Kidney epithelial cell (primary cell): ENCODE measurements around the gene PEX12. TPM values are rescaled to one million over a fixed set of nuclear protein-coding genes. Genes with fewer than 3 reads are reported as not detected.

Experiments
- DNase-seq: peaks from one replicate; pipeline ENCODE4 v3.0.0-alpha.2; 2010; ENCODE audit warnings: low read depth
- H3K27me3 ChIP-seq: 2 replicates; pipeline ENCODE4 v1.6.0; 2011; ENCODE audit warnings: low read length; ENCODE audit not compliant: control insufficient read depth, insufficient read depth
- H3K36me3 ChIP-seq: 2 replicates; pipeline ENCODE4 v1.5.1; 2011; ENCODE audit warnings: low read length; ENCODE audit not compliant: control insufficient read depth, insufficient read depth
- H3K4me3 ChIP-seq: 2 replicates; pipeline ENCODE4 v1.5.1; 2011; ENCODE audit warnings: low read depth, mild to moderate bottlenecking, control low read depth, low read length
- CTCF ChIP-seq: IDR thresholded peaks from 2 replicates; pipeline ENCODE4 v1.5.1; 2011; ENCODE audit warnings: mild to moderate bottlenecking, moderate library complexity, low read length, control low read depth, inconsistent platforms; ENCODE audit not compliant: insufficient read depth, poor library complexity, severe bottlenecking
- total RNA-seq: library from RNA; depleted of rRNA; stranded (reverse); fragments of >200 nt; gene quantifications from 2 replicates; pipeline ENCODE4 v1.2.3, GENCODE V29; 2015

Gene PEX12
- total RNA-seq, result 7.2 and 8.6 TPM in 2 replicates

GRCh38 chr17:35578197-35578928 is at the start of gene PEX12:
Gene PEX12 (minus strand): TSS chr17:35578571. CDS start chr17:35578021, 550 bp downstream.
- Histone ChIP-seq H3K27me3 (no peaks in the 10 kb centered on the region), H3K4me3 (peak within 1 kb of the TSS; percentile 71), H3K36me3 (no peaks in the 10 kb centered on the region)
- peak; percentile 56 for DNase-seq
- TF ChIP-seq CTCF, result no peak

GRCh38 chr17:35627417-35627816 is 49.0 kb upstream of the PEX12 start:
- Histone ChIP-seq H3K36me3 (no peaks in the 10 kb centered on the region), H3K27me3 (no peaks in the 10 kb centered on the region), H3K4me3 (no peak overlapping the region)
- no peak for TF ChIP-seq CTCF
- DNase-seq, result no peak

GRCh38 chr17:35621768-35622167 is 43.4 kb upstream of the PEX12 start:
- DNase-seq, result no peak
- TF ChIP-seq CTCF, result no peak

GRCh38 chr17:35618628-35619027 is 40.3 kb upstream of the PEX12 start:
- no peak for TF ChIP-seq CTCF
- no peaks in the 10 kb centered on the region for H3K27me3 ChIP-seq
- no peak for DNase-seq
- H3K4me3 ChIP-seq, result no peak overlapping the region
- no peaks in the 10 kb centered on the region for H3K36me3 ChIP-seq

More at GRCh38 chr17:35621768-35622167, 43.4 kb upstream of the PEX12 start:
- Histone ChIP-seq H3K4me3 (no peak overlapping the region), H3K36me3 (no peaks in the 10 kb centered on the region), H3K27me3 (no peaks in the 10 kb centered on the region)

- TF ChIP-seq CTCF, result no peak
- Histone ChIP-seq H3K27me3 (no peaks in the 10 kb centered on the region), H3K36me3 (no peaks in the 10 kb centered on the region), H3K4me3 (no peak overlapping the region)
- no peak for DNase-seq
Observed at GRCh38 chr17:35617505-35617904, 39.1 kb upstream of the PEX12 start.

GRCh38 chr17:35616536-35616935 is 38.2 kb upstream of the PEX12 start:
- DNase-seq, result no peak
- no peak overlapping the region for H3K4me3 ChIP-seq
- no peaks in the 10 kb centered on the region for H3K27me3 ChIP-seq
- no peaks in the 10 kb centered on the region for H3K36me3 ChIP-seq
- no peak for TF ChIP-seq CTCF
